ENCODE measurements around the gene ARRB2.

GRCh38 chr17:4690745-4691144, 19.7 kb upstream of the ARRB2 start:
- TF ChIP-seq CTCF (IDR thresholded peaks at IDR 0.05) (no peak), ZBTB33 (IDR thresholded peaks at IDR 0.05; ENCODE audit: borderline replicate concordance, low read depth) (no peak), USF1 (IDR thresholded peaks at IDR 0.05; ENCODE audit: borderline replicate concordance, low read depth) (no peak), EP300 (IDR thresholded peaks at IDR 0.05; ENCODE audit: borderline replicate concordance in 1 of 2, low read depth in 1 of 2, low read length in 1 of 2) (no peak), FOSL2 (IDR thresholded peaks at IDR 0.05; ENCODE audit: borderline replicate concordance, low read depth) (no peak), JUND (IDR thresholded peaks at IDR 0.05) (no peak), TCF12 (IDR thresholded peaks at IDR 0.05) (no peak), SIN3A (IDR thresholded peaks at IDR 0.05; ENCODE audit: borderline replicate concordance, low read depth, low read length) (no peak), MAX (IDR thresholded peaks at IDR 0.05; ENCODE audit: low read depth) (no peak), FOXM1 (IDR thresholded peaks at IDR 0.05; ENCODE audit: low read depth) (no peak), CHD2 (IDR thresholded peaks at IDR 0.05; ENCODE audit: low read length, partially characterized antibody) (no peak)

Measured in SK-N-SH (cell line).